HG02938 (cell line): ENCODE data around the gene DEPDC4.
"Not testable (repeated sequence)": the region's sequence is repeated elsewhere in the genome, so short reads cannot be mapped to it uniquely, and the experiment has no call there.

Experiments used
- ATAC-seq: cut with Tn5 transposase; IDR thresholded peaks from one replicate; pipeline ENCODE4 v1.9.1; 2021; ENCODE audit warnings: mild to moderate bottlenecking, moderate library complexity; ENCODE audit not compliant: unreplicated experiment

DEPDC4 gene

DNA sequence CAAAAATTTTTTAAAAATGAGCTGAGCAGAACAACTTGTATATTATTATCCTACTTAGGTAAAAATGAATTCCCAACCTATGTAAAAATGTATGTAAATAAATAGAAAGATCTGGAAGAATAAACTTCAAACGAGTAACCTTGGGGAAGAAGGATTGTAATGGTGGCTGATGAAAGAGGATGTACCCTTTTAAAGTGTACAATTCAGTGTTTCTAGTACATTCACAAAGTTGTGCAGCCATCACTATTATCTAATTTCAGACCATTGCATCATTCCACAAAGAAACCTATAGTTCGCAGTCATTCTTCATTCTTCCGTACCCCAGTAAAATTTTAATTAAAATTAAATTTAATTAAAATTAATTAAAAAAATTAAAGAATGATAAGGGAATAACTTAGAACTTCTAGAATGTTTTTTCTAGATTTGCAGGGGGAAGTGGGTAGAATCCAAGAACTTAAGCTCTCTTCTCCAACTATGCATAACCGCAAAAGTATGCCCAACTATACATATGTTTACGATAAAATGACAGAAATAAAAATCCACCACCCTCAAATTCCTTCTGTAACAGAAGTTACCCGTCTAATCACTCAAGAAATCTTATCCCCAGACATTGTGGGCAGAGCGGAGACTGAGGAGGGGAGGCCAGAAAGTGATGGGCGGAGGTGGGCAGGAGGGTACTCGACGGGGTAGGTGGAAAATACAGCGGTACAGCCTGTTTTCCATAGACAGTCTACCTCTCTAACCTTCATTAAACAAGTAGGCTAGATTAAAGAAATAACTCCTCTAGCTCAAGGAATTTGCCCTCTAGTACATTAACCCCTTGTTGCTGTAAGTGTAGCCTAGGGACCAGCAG is 921 bp downstream of the DEPDC4 start:
- ATAC-seq, result peak; percentile 12

DNA sequence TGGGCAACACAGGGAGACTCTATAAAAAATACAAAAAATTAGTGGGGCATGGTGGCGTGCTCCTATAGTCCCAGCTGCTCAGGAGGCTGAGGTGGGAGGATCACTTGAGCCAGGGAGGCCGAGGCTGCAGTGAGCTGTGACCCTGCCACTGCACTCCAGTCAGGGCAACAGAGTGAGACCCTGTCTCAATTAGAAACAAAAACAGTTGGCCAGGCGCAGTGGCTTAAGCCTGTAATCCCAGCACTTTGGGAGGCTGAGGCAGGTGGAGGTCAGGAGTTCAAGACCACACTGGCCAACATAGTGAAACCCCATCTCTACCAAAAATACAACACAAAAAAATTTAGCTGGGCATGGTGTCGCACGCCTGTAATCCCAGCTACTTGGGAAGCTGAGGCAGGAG is 1.8 kb downstream of the DEPDC4 start:
- not testable (repeated sequence) for ATAC-seq

DNA sequence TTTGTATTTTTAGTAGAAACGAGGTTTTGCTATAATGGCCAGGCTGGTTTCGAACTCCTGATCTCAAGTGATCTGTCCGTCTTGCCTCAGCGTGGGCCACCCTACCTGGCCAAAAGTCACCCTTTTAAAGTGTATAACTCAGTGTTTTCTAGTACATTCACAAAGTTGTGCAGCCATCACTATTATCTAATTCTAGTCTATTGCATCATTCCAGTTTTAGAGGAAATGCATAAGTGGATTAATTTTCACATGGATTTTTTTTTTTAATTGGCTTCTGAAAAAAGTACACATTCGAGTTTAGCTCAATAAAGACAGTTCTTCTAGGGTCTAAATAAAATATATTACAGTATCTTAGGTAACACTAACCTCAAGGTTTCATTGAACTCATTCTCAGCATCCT is 3.7 kb downstream of the DEPDC4 start:
- ATAC-seq, result no peak

DNA sequence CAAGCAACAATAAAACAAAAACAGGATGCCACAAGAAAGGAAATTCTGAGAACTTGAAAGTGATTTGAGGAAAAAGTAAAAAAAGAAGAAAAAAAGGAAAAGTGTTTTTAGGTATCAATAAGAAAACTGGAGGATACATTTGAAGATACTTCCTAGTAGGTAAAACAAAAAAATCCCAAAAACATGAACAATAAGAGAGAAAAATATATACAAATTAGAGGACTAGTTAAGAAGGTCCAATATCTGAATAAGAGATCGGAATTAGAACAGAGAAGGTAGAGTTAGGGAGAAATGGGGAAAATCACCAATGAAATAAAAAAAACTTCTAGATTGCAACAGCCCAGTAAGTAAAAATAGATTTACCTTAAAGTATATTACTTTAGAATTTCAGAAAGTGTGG is 8.8 kb downstream of the DEPDC4 start:
- no peak for ATAC-seq

DNA sequence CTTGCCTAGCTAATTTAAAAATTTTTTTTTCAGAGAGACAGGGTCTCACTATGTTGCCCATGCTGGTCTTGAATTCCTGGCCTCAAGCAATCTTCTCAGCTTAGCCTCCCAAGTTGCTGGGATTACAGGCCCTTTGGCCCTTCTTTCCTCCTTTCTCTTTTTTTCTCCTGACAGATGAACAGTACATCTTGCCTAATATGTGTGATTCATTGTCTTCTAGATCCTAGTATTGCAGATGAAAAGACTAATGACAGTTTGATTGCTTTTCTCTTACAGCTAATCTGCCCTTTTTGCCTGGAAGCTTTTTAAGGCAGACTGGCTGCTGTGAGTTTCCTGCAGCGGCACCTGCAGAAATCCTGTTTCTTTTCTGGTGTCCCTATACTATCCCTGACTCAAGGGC is 12.0 kb downstream of the DEPDC4 start:
- no peak for ATAC-seq

DNA sequence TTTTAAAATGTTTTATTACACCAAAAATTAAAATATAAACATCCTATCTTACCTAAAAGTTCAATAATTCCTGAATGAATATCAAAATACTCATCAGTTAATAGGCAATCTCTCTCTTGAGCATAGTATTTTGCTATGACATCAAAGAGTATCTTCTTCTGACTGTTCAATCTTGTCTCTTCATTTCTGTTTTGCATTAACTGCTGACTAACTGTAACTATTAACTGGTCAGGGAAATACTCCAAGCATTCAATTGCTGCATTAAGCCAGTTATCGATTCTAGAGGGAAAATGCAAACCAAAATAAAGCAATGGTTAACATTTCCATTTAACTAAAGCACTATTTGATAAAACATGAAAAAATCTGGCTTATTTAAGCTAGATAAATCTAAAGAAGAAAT is 13.4 kb downstream of the DEPDC4 start:
- ATAC-seq, result no peak

DNA sequence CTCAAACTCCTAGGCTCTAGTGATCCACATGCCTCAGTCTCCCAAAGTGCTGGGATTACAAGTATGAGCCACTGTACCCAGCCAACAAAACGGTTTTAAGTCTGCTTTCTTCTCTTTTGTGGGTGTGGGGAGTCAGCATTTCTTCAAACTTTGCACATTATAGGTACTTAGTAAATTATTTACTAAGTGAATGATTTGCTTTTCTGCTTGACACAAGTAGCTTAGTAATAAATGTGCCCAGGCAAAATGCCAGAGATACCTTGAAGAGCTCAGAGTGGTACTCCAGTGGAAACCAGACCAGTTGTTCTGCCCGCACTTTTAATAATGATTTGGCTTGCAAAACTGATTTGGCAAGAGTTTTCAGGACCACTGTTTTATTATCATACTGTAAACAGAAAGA is 15.0 kb downstream of the DEPDC4 start:
- no peak for ATAC-seq

DNA sequence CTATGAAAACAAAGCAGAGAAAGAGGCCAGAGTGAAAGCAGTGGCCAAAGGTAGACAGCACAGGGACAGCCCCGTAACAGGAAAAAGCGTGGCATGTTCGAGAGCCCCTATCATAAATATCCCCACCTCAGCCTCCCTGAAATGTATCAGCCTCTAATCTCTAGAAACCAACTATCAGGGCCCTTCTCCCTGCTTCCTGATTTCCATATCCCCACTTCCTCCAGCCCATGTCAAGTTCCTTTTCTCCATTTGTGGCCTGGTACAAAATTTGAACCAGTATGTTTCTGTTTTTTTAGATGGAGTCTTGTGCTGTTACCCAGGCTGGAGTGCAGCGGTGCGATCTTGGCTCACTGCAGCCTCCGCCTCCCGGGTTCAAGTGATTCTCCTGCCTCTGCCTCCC is 16.9 kb downstream of the DEPDC4 start:
- ATAC-seq, result no peak

DNA sequence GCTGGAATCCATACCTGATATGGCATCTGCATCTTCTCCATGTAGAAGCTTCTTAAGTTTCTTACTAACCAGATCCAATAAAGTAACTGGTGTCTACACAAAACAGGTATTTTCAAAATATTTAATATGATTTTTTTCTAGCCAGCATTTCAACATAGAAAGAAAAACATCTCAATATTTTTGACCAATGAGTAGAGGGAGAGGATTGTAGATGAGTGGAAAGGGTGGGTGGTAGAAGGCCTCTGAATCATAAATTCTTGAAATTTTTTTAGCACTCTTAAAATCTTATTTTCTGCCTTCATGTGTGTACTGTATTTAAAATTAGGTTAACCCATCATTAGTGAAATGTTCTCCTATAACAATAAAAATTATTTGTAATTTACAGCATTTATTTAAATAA is 18.0 kb downstream of the DEPDC4 start:
- ATAC-seq, result no peak

DNA sequence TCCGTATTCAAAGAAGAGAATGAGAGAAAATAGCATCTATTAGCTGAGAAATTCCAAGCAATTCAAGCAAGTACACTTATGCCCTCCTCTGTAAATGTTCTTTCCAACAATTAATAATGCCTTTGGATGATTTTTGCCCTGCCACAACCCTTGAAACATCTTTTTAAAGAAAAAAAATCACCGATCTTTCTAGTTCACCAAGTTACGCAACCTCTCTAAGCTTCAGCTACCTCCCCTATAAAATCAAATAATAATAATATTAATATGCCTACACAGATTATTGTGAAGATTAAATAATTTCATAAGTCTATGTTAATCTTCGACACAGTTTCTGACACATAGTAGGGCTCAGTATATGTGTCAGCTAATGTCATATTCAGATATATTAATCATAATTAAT is 19.1 kb downstream of the DEPDC4 start:
- no peak for ATAC-seq

DNA sequence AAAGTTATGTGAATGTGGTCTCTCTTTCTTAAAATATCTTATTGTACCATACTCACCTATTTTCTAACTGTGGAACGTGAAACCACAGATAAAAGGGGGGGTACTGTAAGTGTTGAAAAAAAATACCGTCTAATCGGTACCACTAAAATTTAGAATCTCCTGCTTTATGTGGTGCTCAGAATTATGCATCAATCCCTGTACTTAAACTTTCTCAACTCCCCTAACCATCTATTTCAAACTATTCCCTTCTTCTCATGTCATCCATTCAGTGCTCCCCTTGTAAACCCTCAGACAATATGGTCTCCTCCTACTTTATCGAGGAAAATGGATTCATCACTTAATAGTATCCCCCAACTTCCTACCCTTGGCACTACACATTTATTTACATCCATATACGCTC is 23.7 kb downstream of the DEPDC4 start:
- no peak for ATAC-seq

DNA sequence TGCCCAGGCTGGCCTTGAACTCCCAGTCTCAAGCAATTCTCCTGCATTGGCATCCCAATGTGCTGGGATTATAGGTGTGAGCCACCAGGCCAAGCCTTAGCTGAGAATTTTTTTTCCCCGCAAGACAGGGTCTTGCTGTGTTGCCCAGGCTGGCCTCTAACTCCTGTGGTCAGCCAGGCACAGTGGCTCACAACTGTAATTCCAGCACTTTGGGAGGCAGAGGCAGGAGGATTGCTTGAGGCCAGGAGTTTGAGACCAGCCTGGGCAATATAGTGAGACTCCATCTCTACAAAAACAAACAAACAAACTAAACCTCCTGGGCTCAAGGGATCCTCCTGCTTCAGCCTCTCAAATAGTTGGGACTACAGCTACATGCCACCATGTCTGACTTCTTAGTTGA is 27.3 kb downstream of the DEPDC4 start:
- no peak for ATAC-seq

DNA sequence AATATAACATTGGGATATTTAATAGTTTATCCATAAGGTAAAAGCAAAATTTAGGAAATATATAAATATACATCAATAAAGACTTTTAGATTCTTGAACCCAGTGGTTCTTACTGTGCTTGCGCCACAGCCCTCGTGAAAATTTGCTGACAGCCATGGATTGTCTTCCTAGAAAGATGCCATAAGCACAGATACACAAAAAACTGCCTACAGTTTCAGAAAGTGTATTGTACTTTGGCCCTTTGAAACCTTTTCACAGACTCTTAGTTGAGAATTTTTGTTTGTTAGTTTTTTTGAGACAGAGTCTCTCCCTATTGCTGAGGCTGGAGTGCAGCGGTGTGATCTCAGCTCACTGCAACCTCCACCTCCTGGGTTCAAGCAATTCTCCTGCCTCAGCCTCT is 28.1 kb downstream of the DEPDC4 start:
- ATAC-seq, result no peak

DNA sequence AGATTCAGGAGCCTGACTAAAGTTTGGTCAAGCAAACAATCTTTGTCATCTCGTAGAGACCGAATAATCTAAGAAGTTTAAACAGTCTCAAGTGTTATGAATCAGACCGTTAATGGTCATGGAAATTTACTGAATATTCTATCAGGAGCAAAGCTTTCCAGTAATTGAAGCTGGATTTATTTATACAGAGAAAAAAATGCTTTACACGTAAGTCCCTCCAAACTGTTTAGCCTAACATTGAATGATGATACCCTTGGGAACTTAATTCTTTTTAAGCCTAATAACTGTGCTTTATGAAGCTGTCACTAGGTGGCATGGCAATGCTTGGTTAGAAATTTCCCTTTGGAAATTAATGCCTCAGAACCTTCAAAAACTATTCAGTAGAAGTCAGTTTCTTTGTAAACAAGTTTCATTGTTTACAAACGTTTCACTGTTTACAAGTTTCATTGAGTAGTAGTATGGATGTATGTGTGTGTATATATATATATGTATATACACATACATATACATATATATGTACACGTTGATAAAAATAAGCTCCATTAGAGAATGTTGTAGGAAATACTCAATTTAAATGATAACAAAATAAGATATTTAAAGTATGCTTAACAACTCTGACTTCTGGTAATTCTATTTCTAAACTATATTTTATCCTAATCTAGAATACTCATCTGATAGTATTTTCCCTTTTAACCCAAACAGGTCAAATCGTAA is 32.1 kb downstream of the DEPDC4 start:
- no peak for ATAC-seq

DNA sequence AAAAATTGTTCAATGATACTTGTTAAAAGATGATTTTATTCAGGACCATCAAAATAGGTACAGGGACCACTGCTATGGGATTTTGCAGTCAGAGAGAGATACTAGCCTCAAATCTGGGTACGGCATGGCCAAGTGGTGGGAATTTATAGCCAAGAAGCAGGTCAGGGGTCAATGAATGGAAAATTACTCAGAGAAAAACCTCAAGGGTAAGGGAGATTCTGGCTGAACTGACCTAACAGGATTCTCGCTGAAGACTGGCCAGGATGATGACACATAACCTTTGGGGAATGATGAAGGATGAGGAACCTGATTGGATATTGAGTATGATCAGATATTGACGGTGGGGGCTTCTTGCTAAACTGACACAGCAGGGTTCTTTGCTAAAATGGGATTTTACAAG is 32.7 kb downstream of the DEPDC4 start:
- ATAC-seq, result no peak

DNA sequence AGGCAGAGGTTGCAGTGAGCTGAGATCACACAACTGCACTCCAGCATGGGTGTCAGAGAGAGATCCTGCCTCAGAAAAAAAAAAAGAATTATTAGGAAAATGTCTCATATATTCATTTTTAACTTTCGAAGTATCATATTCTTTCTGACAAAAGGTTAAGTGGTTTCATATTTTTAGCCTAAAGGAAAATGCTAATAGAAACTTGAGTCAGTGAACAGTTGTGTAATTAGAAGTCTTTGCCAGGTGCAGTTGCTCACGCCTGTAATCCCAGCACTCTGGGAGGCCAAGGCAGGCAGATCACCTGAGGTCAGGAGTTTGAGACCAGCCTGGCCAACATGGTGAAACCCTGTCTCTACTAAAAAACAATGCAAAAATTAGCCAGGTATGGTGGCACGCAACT is 35.0 kb downstream of the DEPDC4 start:
- not testable (repeated sequence) for ATAC-seq

DNA sequence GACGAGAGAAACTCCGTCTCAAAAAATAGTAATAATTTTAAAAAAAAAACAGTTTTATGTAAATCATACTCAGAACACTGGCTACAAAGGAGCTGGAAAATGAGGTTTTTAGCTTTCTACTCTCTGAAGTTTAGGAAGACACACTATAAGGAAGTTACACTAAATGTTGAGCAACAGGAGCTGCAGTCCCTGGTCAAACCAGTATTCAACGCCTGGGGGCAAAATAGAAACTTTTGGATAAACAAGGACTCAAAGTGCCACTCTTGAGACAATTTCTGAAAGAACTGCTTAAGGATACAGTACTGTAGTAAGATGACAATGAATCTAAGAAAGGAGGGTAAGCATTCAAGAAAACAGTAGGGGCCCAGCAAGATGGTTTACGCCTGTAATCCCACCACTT is 37.0 kb downstream of the DEPDC4 start:
- no peak for ATAC-seq

DNA sequence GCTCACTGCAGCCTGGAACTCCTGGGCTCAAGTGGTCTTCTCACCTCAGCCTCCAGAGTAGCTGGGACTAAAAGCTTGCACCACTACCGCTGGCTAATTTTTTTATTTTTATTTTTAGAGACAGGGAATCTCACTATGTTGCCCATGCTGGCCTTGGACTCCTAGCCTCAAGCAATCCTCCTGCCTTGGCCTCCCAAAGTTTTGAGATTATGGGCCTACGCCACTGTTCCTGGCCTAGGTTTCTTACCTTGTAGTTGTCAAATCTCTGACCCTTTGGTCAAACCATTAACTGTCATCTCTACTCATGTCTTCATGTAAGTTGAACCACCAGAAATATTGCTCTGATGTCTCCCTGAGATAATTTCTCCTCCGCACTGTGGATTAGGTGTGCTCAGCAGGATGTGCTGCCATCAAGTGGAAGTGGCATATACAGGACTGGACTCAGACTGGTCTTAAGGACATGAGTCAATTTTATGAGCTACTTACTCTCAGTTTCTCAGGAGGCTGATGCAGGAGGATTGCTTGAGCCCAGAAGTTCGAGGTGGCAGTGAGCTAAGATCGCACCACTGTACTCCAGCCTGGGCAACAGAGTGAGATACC is 37.7 kb downstream of the DEPDC4 start:
- ATAC-seq, result no peak

DNA sequence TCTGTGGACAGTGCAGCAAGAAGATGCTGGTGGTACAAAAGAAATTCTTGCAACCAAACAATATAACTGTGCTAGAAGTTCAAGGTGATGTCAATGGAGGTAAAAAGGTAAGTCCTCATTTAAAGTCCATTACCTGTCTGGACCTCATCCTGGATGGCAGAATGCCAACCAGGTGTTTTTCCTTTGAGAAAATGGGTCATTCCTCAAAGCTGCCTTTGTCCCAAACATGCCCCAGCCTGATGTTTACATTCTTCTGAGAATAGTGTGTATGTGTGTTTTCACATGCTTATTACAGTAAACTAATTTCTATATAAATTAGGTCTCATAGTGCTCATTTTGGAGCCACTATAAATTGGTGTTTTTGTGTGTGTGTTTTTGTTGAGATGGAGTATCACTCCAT is 41.4 kb downstream of the DEPDC4 start:
- ATAC-seq, result no peak

DNA sequence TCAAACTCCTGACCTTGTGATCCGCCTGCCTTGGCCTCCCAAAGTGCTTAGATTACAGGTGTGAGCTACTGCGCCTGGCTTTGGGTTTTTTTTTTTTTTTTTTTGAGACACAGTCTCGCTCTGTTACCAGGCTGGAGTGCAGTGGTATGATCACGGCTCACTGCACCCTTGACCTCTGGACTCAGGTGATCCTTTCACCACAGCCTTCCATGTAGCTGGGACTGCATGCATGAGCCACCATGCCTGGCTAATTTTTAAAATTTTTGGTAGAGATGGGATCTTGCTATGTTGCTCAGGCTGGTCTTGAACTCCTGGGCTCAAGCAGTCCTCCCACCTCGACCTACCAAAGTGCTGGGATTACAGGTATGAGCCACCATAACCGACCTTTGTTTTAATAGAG is 44.7 kb downstream of the DEPDC4 start:
- not testable (repeated sequence) for ATAC-seq

DNA sequence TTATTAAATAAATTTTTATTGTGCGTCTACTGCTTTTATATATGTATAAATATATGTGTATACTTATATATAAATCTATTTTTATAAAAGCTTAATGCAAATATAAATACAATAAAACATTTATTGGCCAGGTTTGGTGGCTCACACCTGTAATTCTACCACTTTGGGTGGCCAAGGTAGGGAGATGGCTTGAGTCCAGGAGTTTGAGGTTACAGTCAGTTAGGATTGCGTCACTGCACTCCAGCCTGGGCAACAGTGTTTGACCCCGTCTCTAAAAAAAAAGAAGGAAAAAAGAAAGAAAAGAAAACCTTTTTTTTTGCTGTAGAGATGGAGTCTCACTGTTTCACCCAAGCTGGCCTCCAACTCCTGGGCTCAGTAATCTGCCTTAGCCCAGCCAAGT is 45.4 kb downstream of the DEPDC4 start:
- ATAC-seq, result no peak
